ENCODE results near the gene WWOX. TPM values are rescaled to one million over a fixed set of nuclear protein-coding genes. Genes with fewer than 3 reads are reported as not detected.

The WWOX gene
- total RNA-seq, 1 donor from 2014 or later: 7.3 TPM

GRCh38 chr16:78624366-78624765, 524.9 kb downstream of the WWOX start:
- H3K27ac Mint-ChIP-seq (ENCODE audit: unreplicated experiment): no peak overlapping the region
- FAIRE-seq: no peak

GRCh38 chr16:78628461-78629045, 529.1 kb downstream of the WWOX start:
- Histone ChIP-seq H3K4me3 (ENCODE audit: insufficient read depth, low read depth, low read length) (peak overlapping the region; percentile 33), H2AFZ (ENCODE audit: low read depth, low read length) (peak overlapping the region; percentile 24), H3K9ac (ENCODE audit: low read length) (peak overlapping the region; percentile 66), H3K4me1 (ENCODE audit: insufficient read depth, low read length) (peaks cover 13% of the 10 kb centered on the region), H3K9me3 (ENCODE audit: insufficient read depth, low read depth, low read length) (no peaks in the 10 kb centered on the region), H3K79me2 (ENCODE audit: insufficient read depth, low read length) (no peaks in the 10 kb centered on the region), H3K27ac (ENCODE audit: low read depth, low read length) (peak overlapping the region; percentile 74), H4K20me1 (ENCODE audit: insufficient read depth, low read length) (no peaks in the 10 kb centered on the region), H3K36me3 (ENCODE audit: insufficient read depth, low read length) (no peaks in the 10 kb centered on the region), H3K4me2 (ENCODE audit: low read length) (peak overlapping the region; percentile 69), H3K27me3 (ENCODE audit: insufficient read depth, low read length) (no peaks in the 10 kb centered on the region)
- Mint-ChIP-seq H3K4me1 (ENCODE audit: low read depth, unreplicated experiment) (peaks cover 2% of the 10 kb centered on the region), H3K27ac (ENCODE audit: unreplicated experiment) (no peak overlapping the region), H3K4me3 (ENCODE audit: unreplicated experiment) (no peak overlapping the region), H3K27me3 (ENCODE audit: low read depth, unreplicated experiment) (peaks cover 2% of the 10 kb centered on the region), H3K36me3 (ENCODE audit: low read depth, unreplicated experiment) (no peaks in the 10 kb centered on the region), H3K9me3 (ENCODE audit: unreplicated experiment) (no peaks in the 10 kb centered on the region)
- no peak for FAIRE-seq
- DNase-seq (ENCODE audit: low read depth): peak; percentile 58
- no peak for TF ChIP-seq EZH2 (IDR thresholded peaks at IDR 0.05; ENCODE audit: insufficient read depth, low read length)
- TF ChIP-seq, protein P1, sequence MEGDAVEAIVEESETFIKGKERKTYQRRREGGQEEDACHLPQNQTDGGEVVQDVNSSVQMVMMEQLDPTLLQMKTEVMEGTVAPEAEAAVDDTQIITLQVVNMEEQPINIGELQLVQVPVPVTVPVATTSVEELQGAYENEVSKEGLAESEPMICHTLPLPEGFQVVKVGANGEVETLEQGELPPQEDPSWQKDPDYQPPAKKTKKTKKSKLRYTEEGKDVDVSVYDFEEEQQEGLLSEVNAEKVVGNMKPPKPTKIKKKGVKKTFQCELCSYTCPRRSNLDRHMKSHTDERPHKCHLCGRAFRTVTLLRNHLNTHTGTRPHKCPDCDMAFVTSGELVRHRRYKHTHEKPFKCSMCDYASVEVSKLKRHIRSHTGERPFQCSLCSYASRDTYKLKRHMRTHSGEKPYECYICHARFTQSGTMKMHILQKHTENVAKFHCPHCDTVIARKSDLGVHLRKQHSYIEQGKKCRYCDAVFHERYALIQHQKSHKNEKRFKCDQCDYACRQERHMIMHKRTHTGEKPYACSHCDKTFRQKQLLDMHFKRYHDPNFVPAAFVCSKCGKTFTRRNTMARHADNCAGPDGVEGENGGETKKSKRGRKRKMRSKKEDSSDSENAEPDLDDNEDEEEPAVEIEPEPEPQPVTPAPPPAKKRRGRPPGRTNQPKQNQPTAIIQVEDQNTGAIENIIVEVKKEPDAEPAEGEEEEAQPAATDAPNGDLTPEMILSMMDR (IDR thresholded peaks at IDR 0.05; ENCODE audit: insufficient read depth, low read depth, low read length): no peak

More at GRCh38 chr16:78624366-78624765, 524.9 kb downstream of the WWOX start:
- H3K9ac ChIP-seq (ENCODE audit: low read length): no peak overlapping the region
- H3K4me2 ChIP-seq (ENCODE audit: low read length): no peak overlapping the region
- no peaks in the 10 kb centered on the region for H3K79me2 ChIP-seq (ENCODE audit: insufficient read depth, low read length)
- H3K36me3 Mint-ChIP-seq (ENCODE audit: low read depth, unreplicated experiment): no peaks in the 10 kb centered on the region
- no peak overlapping the region for H2AFZ ChIP-seq (ENCODE audit: low read depth, low read length)
- no peaks in the 10 kb centered on the region for H3K27me3 ChIP-seq (ENCODE audit: insufficient read depth, low read length)
- H3K36me3 ChIP-seq (ENCODE audit: insufficient read depth, low read length): no peaks in the 10 kb centered on the region
- no peak for DNase-seq (ENCODE audit: low read depth)
- H3K4me3 ChIP-seq (ENCODE audit: insufficient read depth, low read depth, low read length): no peak overlapping the region
- H3K9me3 ChIP-seq (ENCODE audit: insufficient read depth, low read depth, low read length): peaks cover 7% of the 10 kb centered on the region
- H3K4me3 Mint-ChIP-seq (ENCODE audit: unreplicated experiment): no peak overlapping the region
- TF ChIP-seq, protein P1 (IDR thresholded peaks at IDR 0.05; ENCODE audit: insufficient read depth, low read depth, low read length): no peak
- TF ChIP-seq EZH2 (IDR thresholded peaks at IDR 0.05; ENCODE audit: insufficient read depth, low read length): no peak
- peaks cover 2% of the 10 kb centered on the region for H3K27me3 Mint-ChIP-seq (ENCODE audit: low read depth, unreplicated experiment)
- H4K20me1 ChIP-seq (ENCODE audit: insufficient read depth, low read length): no peaks in the 10 kb centered on the region
- peaks cover 11% of the 10 kb centered on the region for H3K4me1 ChIP-seq (ENCODE audit: insufficient read depth, low read length)
- H3K9me3 Mint-ChIP-seq (ENCODE audit: unreplicated experiment): no peaks in the 10 kb centered on the region
- H3K27ac ChIP-seq (ENCODE audit: low read depth, low read length): no peak overlapping the region
- H3K4me1 Mint-ChIP-seq (ENCODE audit: low read depth, unreplicated experiment): peaks cover 2% of the 10 kb centered on the region

- no peaks in the 10 kb centered on the region for H3K9me3 ChIP-seq (ENCODE audit: insufficient read depth, low read depth, low read length)
- peaks cover 2% of the 10 kb centered on the region for H3K4me1 Mint-ChIP-seq (ENCODE audit: low read depth, unreplicated experiment)
- H3K36me3 Mint-ChIP-seq (ENCODE audit: low read depth, unreplicated experiment): no peaks in the 10 kb centered on the region
- no peaks in the 10 kb centered on the region for H4K20me1 ChIP-seq (ENCODE audit: insufficient read depth, low read length)
- no peak overlapping the region for H3K27ac Mint-ChIP-seq (ENCODE audit: unreplicated experiment)
- peak overlapping the region; percentile 69 for H3K4me2 ChIP-seq (ENCODE audit: low read length)
- no peaks in the 10 kb centered on the region for H3K27me3 ChIP-seq (ENCODE audit: insufficient read depth, low read length)
- no peak for TF ChIP-seq EZH2 (IDR thresholded peaks at IDR 0.05; ENCODE audit: insufficient read depth, low read length)
- TF ChIP-seq, protein P1 (IDR thresholded peaks at IDR 0.05; ENCODE audit: insufficient read depth, low read depth, low read length): no peak
- H2AFZ ChIP-seq (ENCODE audit: low read depth, low read length): no peak overlapping the region
- no peak overlapping the region for H3K4me3 Mint-ChIP-seq (ENCODE audit: unreplicated experiment)
- H3K9ac ChIP-seq (ENCODE audit: low read length): peak overlapping the region; percentile 66
- no peaks in the 10 kb centered on the region for H3K9me3 Mint-ChIP-seq (ENCODE audit: unreplicated experiment)
- no peak overlapping the region for H3K4me3 ChIP-seq (ENCODE audit: insufficient read depth, low read depth, low read length)
- H3K27me3 Mint-ChIP-seq (ENCODE audit: low read depth, unreplicated experiment): peaks cover 2% of the 10 kb centered on the region
- H3K4me1 ChIP-seq (ENCODE audit: insufficient read depth, low read length): peaks cover 13% of the 10 kb centered on the region
- peak; percentile 46 for DNase-seq (ENCODE audit: low read depth)
- peak overlapping the region; percentile 74 for H3K27ac ChIP-seq (ENCODE audit: low read depth, low read length)
- H3K36me3 ChIP-seq (ENCODE audit: insufficient read depth, low read length): no peaks in the 10 kb centered on the region
- no peaks in the 10 kb centered on the region for H3K79me2 ChIP-seq (ENCODE audit: insufficient read depth, low read length)
- FAIRE-seq: no peak
Measured at GRCh38 chr16:78629173-78629572, 529.7 kb downstream of the WWOX start.
